Activated naive CD4-positive, alpha-beta T cell treated with anti-CD3 and anti-CD28 coated beads, Interleukin-2, amount 10 ng/mL, durations not matched to agents 7 days and 5 days (primary cell): ENCODE data around the gene FANCG.

Source experiments
- CTCF ChIA-PET: fragments of 350-600 bp; sonication (Branson Sonifier 250); formaldehyde crosslinking; loops from one replicate; lab custom pipeline; 2021; ENCODE audit warnings: antibody characterized with exemption; lab: Charles Lee
- DNase-seq: peaks from one replicate; pipeline ENCODE4 v3.0.0-alpha.2; 2020
- H3K27ac Mint-ChIP-seq: one replicate; pipeline ENCODE4 v1.8.0; 2021; ENCODE audit warnings: mild to moderate bottlenecking, moderate library complexity, mixed read lengths
- H3K27me3 Mint-ChIP-seq: one replicate; pipeline ENCODE4 v1.8.0; 2021; ENCODE audit warnings: mild to moderate bottlenecking, mixed read lengths
- H3K36me3 Mint-ChIP-seq: one replicate; pipeline ENCODE4 v1.8.0; 2021; ENCODE audit warnings: mixed read lengths
- H3K4me1 Mint-ChIP-seq: one replicate; pipeline ENCODE4 v1.8.0; 2021; ENCODE audit warnings: mixed read lengths
- H3K4me3 Mint-ChIP-seq: one replicate; pipeline ENCODE4 v1.8.0; 2021; ENCODE audit warnings: mild to moderate bottlenecking, moderate library complexity, mixed read lengths
- H3K9me3 Mint-ChIP-seq: one replicate; pipeline ENCODE4 v1.8.0; 2021; ENCODE audit warnings: mixed read lengths

Gene FANCG

GRCh38 chr9:35089434-35089833 is 9.7 kb upstream of the FANCG start:
- Mint-ChIP-seq H3K9me3 (no peaks in the 10 kb centered on the region), H3K4me1 (peaks cover 7% of the 10 kb centered on the region), H3K36me3 (peaks cover 45% of the 10 kb centered on the region), H3K27me3 (no peaks in the 10 kb centered on the region), H3K4me3 (no peak overlapping the region), H3K27ac (no peak overlapping the region)
- CTCF ChIA-PET = interaction anchor here (1.0 kb wide), 1 partner anchor 10 kb away, joined by 3 read pairs; the partner anchor contains the start of gene FANCG
- no peak for DNase-seq

- no peak for DNase-seq
- no peak overlapping the region for H3K27ac Mint-ChIP-seq
- CTCF ChIA-PET = no interaction called here
- H3K36me3 Mint-ChIP-seq = peaks cover 23% of the 10 kb centered on the region
- peaks cover 4% of the 10 kb centered on the region for H3K4me1 Mint-ChIP-seq
- no peak overlapping the region for H3K4me3 Mint-ChIP-seq
- H3K9me3 Mint-ChIP-seq = no peaks in the 10 kb centered on the region
- H3K27me3 Mint-ChIP-seq = no peaks in the 10 kb centered on the region
Observed at GRCh38 chr9:35085078-35085477, 5.3 kb upstream of the FANCG start.

GRCh38 chr9:35079041-35079425 is 709 bp downstream of the FANCG start:
- Mint-ChIP-seq H3K27me3 (no peaks in the 10 kb centered on the region), H3K36me3 (peaks cover 31% of the 10 kb centered on the region), H3K9me3 (no peaks in the 10 kb centered on the region), H3K4me1 (peaks cover 37% of the 10 kb centered on the region), H3K4me3 (peak overlapping the region; percentile 94), H3K27ac (peak overlapping the region; percentile 98)
- DNase-seq = peak; percentile 34
- CTCF ChIA-PET = interaction anchor here (1.2 to 6.0 kb wide), 2 partner anchors 10 to 17 kb away, joined by 3 to 34 read pairs; partner anchors contain the start of gene PIGO

- CTCF ChIA-PET = interaction anchor here (6.0 kb wide), 1 partner anchor 18 kb away, joined by 34 read pairs; the partner anchor contains the start of gene PIGO
- no peaks in the 10 kb centered on the region for H3K27me3 Mint-ChIP-seq
- H3K27ac Mint-ChIP-seq = peak overlapping the region; percentile 65
- peaks cover 42% of the 10 kb centered on the region for H3K4me1 Mint-ChIP-seq
- no peak for DNase-seq
- H3K36me3 Mint-ChIP-seq = peaks cover 34% of the 10 kb centered on the region
- peak overlapping the region; percentile 94 for H3K4me3 Mint-ChIP-seq
- H3K9me3 Mint-ChIP-seq = no peaks in the 10 kb centered on the region
Observed at GRCh38 chr9:35078066-35078465, 1.7 kb downstream of the FANCG start.

GRCh38 chr9:35076848-35077247 is 2.9 kb downstream of the FANCG start:
- H3K27ac Mint-ChIP-seq = no peak overlapping the region
- H3K9me3 Mint-ChIP-seq = no peaks in the 10 kb centered on the region
- H3K4me3 Mint-ChIP-seq = no peak overlapping the region
- peaks cover 38% of the 10 kb centered on the region for H3K36me3 Mint-ChIP-seq
- no peak for DNase-seq
- CTCF ChIA-PET = interaction anchor here (6.0 kb wide), 1 partner anchor 19 kb away, joined by 34 read pairs; the partner anchor contains the start of gene PIGO
- peaks cover 48% of the 10 kb centered on the region for H3K4me1 Mint-ChIP-seq
- no peaks in the 10 kb centered on the region for H3K27me3 Mint-ChIP-seq

- H3K4me1 Mint-ChIP-seq = peaks cover 54% of the 10 kb centered on the region
- no peak for DNase-seq
- H3K27ac Mint-ChIP-seq = peak overlapping the region; percentile 28
- H3K9me3 Mint-ChIP-seq = no peaks in the 10 kb centered on the region
- no peaks in the 10 kb centered on the region for H3K27me3 Mint-ChIP-seq
- no peak overlapping the region for H3K4me3 Mint-ChIP-seq
- CTCF ChIA-PET = interaction anchor here (6.0 kb wide), 1 partner anchor 21 kb away, joined by 34 read pairs; the partner anchor contains the start of gene PIGO
- H3K36me3 Mint-ChIP-seq = peaks cover 45% of the 10 kb centered on the region
Observed at GRCh38 chr9:35075358-35075757, 4.4 kb downstream of the FANCG start.

GRCh38 chr9:35074791-35075190 is 5.0 kb downstream of the FANCG start:
- H3K9me3 Mint-ChIP-seq = no peaks in the 10 kb centered on the region
- H3K4me3 Mint-ChIP-seq = no peak overlapping the region
- DNase-seq = no peak
- CTCF ChIA-PET = interaction anchor here (6.0 kb wide), 1 partner anchor 21 kb away, joined by 34 read pairs; the partner anchor contains the start of gene PIGO
- H3K27ac Mint-ChIP-seq = peak overlapping the region; percentile 54
- peaks cover 54% of the 10 kb centered on the region for H3K4me1 Mint-ChIP-seq
- no peaks in the 10 kb centered on the region for H3K27me3 Mint-ChIP-seq
- peaks cover 48% of the 10 kb centered on the region for H3K36me3 Mint-ChIP-seq

- H3K4me1 Mint-ChIP-seq = peaks cover 59% of the 10 kb centered on the region
- H3K36me3 Mint-ChIP-seq = peaks cover 49% of the 10 kb centered on the region
Observed at GRCh38 chr9:35074141-35074540, 5.6 kb downstream of the FANCG start.

GRCh38 chr9:35073279-35073612 is 6.5 kb downstream of the FANCG start:
- Mint-ChIP-seq H3K4me1 (peaks cover 61% of the 10 kb centered on the region), H3K9me3 (no peaks in the 10 kb centered on the region), H3K36me3 (peaks cover 54% of the 10 kb centered on the region), H3K4me3 (no peak overlapping the region), H3K27me3 (no peaks in the 10 kb centered on the region), H3K27ac (peak overlapping the region; percentile 97)
- DNase-seq = no peak
- CTCF ChIA-PET = no interaction called here

More at GRCh38 chr9:35074141-35074540, 5.6 kb downstream of the FANCG start:
- no peak for DNase-seq
- Mint-ChIP-seq H3K9me3 (no peaks in the 10 kb centered on the region), H3K27ac (peak overlapping the region; percentile 37), H3K4me3 (no peak overlapping the region), H3K27me3 (no peaks in the 10 kb centered on the region)
- CTCF ChIA-PET = no interaction called here

GRCh38 chr9:35072461-35073278 is 7.1 kb downstream of the FANCG start, which contains the start of gene VCP:
TSS of gene VCP (minus strand) at chr9:35072625. CDS start at chr9:35072353, 272 bp downstream.
- peaks cover 58% of the 10 kb centered on the region for H3K36me3 Mint-ChIP-seq

GRCh38 chr9:35071814-35072460 is 7.8 kb downstream of the FANCG start:
- Mint-ChIP-seq H3K27me3 (no peaks in the 10 kb centered on the region), H3K9me3 (no peaks in the 10 kb centered on the region), H3K36me3 (peaks cover 58% of the 10 kb centered on the region), H3K4me1 (peaks cover 58% of the 10 kb centered on the region), H3K4me3 (peak overlapping the region; percentile 90), H3K27ac (peak overlapping the region; percentile 97)
- CTCF ChIA-PET = interaction anchor here (0.6 to 2.3 kb wide), 9 partner anchors 9 to 406 kb away, joined by 3 to 7 read pairs (median 4); partner anchors contain the start of gene PIGO
- peak; percentile 79 for DNase-seq

More at GRCh38 chr9:35072461-35073278, 7.1 kb downstream of the FANCG start, which contains the start of gene VCP:
- Mint-ChIP-seq H3K4me1 (peaks cover 61% of the 10 kb centered on the region), H3K27ac (peak within 1 kb of the TSS; percentile 97), H3K27me3 (no peaks in the 10 kb centered on the region), H3K4me3 (peak within 1 kb of the TSS; percentile 90), H3K9me3 (no peaks in the 10 kb centered on the region)
- CTCF ChIA-PET = interaction anchor here (0.9 to 2.3 kb wide), 6 partner anchors 8 to 186 kb away, joined by 3 to 7 read pairs (median 4); partner anchors contain the start of gene PIGO
- peak; percentile 99 for DNase-seq

GRCh38 chr9:35070823-35071813 is 8.6 kb downstream of the FANCG start:
- H3K27me3 Mint-ChIP-seq = no peaks in the 10 kb centered on the region
- H3K4me3 Mint-ChIP-seq = peak overlapping the region; percentile 90
- H3K27ac Mint-ChIP-seq = peak overlapping the region; percentile 97
- no peaks in the 10 kb centered on the region for H3K9me3 Mint-ChIP-seq
- peaks cover 56% of the 10 kb centered on the region for H3K4me1 Mint-ChIP-seq
- CTCF ChIA-PET = interaction anchor here (0.6 to 2.3 kb wide), 10 partner anchors 9 to 407 kb away, joined by 3 to 7 read pairs (median 4); partner anchors contain the start of gene PIGO
- H3K36me3 Mint-ChIP-seq = peaks cover 62% of the 10 kb centered on the region
- DNase-seq = no peak

- no peak for DNase-seq
- H3K27ac Mint-ChIP-seq = peak overlapping the region; percentile 69
- peaks cover 58% of the 10 kb centered on the region for H3K36me3 Mint-ChIP-seq
- no peak overlapping the region for H3K4me3 Mint-ChIP-seq
- H3K9me3 Mint-ChIP-seq = no peaks in the 10 kb centered on the region
- CTCF ChIA-PET = no interaction called here
- H3K27me3 Mint-ChIP-seq = no peaks in the 10 kb centered on the region
- peaks cover 48% of the 10 kb centered on the region for H3K4me1 Mint-ChIP-seq
Observed at GRCh38 chr9:35069020-35069419, 10.7 kb downstream of the FANCG start.
